NOMO-1 (cell line): Measurements from ENCODE around the gene S1PR4.

Experiments
- DNase-seq, 2 experiments: peaks; one replicate each; lab custom pipeline; 2025; ENCODE audit not compliant: unreplicated experiment in 2 of 2; lab: John Stamatoyannopoulos, UW

Gene S1PR4

GRCh38 chr19:3178377-3178972 is at the start of gene S1PR4:
TSS of gene S1PR4 (plus strand) at chr19:3178769. CDS start at chr19:3178793, 24 bp downstream.
- DNase-seq, result peak; percentile 73 to 88

- no peak for DNase-seq
These were observed 49.5 kb upstream of the S1PR4 start for GRCh38 chr19:3129112-3129511.

GRCh38 chr19:3131168-3131567 is 47.4 kb upstream of the S1PR4 start:
- no peak for DNase-seq

- peak; percentile 83 to 88 for DNase-seq
These were observed 45.4 kb upstream of the S1PR4 start for GRCh38 chr19:3132971-3133792.

- DNase-seq, result no peak
These were observed 44.8 kb upstream of the S1PR4 start for GRCh38 chr19:3133793-3134116.

- DNase-seq, result peak; percentile 29 to 57
These were observed 42.4 kb upstream of the S1PR4 start, which contains the start of gene GNA15 for GRCh38 chr19:3135961-3136683. TSS of gene GNA15 (plus strand) at chr19:3136033. CDS start at chr19:3136451, 418 bp downstream.

GRCh38 chr19:3136684-3137055 is 41.9 kb upstream of the S1PR4 start:
- DNase-seq, result no peak

GRCh38 chr19:3137119-3137518 is 41.5 kb upstream of the S1PR4 start:
- DNase-seq, result no peak

- no peak for DNase-seq
These were observed 40.3 kb upstream of the S1PR4 start for GRCh38 chr19:3138268-3138667.

- DNase-seq, result no peak
These were observed 37.9 kb upstream of the S1PR4 start for GRCh38 chr19:3140667-3141038.

- DNase-seq, result peak; percentile 46 to 68
These were observed 36.3 kb upstream of the S1PR4 start for GRCh38 chr19:3142292-3142670.

GRCh38 chr19:3142781-3143337 is 35.7 kb upstream of the S1PR4 start:
- DNase-seq, result no peak

- peak; percentile 68 to 80 for DNase-seq
These were observed 32.5 kb upstream of the S1PR4 start for GRCh38 chr19:3145909-3146676.

- no peak for DNase-seq
These were observed 31.9 kb upstream of the S1PR4 start for GRCh38 chr19:3146677-3147100.

- DNase-seq, result no peak
These were observed 30.1 kb upstream of the S1PR4 start for GRCh38 chr19:3148503-3148902.

GRCh38 chr19:3149089-3149488 is 29.5 kb upstream of the S1PR4 start:
- no peak for DNase-seq

GRCh38 chr19:3149526-3150505 is 28.8 kb upstream of the S1PR4 start:
- DNase-seq, result no peak

- DNase-seq, result no peak
These were observed 27.7 kb upstream of the S1PR4 start for GRCh38 chr19:3150739-3151329.
